WTC11 (cell line): ENCODE results near the gene HDLBP. TPM values are rescaled to one million over a fixed set of nuclear protein-coding genes. Genes with fewer than 3 reads are reported as not detected.

Experiments
- ATAC-seq: fragments of 200-7000 bp; cut with Tn5 transposase; 2 replicates; pipeline ENCODE4 v1.10.0; 2021; ENCODE audit warnings: mild to moderate bottlenecking, moderate library complexity
- CTCF ChIA-PET: fragments of 300-600 bp; sonication (Branson Sonifier 250); formaldehyde crosslinking; loops from one replicate; lab custom pipeline; 2021; ENCODE audit warnings: antibody characterized with exemption; lab: Charles Lee
- POLR2A ChIA-PET: fragments of 350-600 bp; sonication (Branson Sonifier 250); formaldehyde crosslinking; loops from one replicate; lab custom pipeline; 2021; ENCODE audit warnings: antibody characterized with exemption; lab: Charles Lee
- DNase-seq: peaks from one replicate; pipeline ENCODE4 v3.0.0; 2021; ENCODE audit warnings: low spot score
- H3K27ac Mint-ChIP-seq: 2 replicates; pipeline ENCODE4 v1.8.0; 2021; ENCODE audit warnings: mixed read lengths
- H3K27me3 Mint-ChIP-seq: 2 replicates; pipeline ENCODE4 v1.8.0; 2021; ENCODE audit warnings: low read depth, mild to moderate bottlenecking, moderate library complexity, mixed read lengths
- H3K36me3 Mint-ChIP-seq: 2 replicates; pipeline ENCODE4 v1.8.0; 2021; ENCODE audit warnings: mixed read lengths
- H3K4me1 Mint-ChIP-seq: 2 replicates; pipeline ENCODE4 v1.8.0; 2022; ENCODE audit warnings: mixed read lengths
- H3K4me3 Mint-ChIP-seq: 2 replicates; pipeline ENCODE4 v1.8.0; 2021; ENCODE audit warnings: mild to moderate bottlenecking, moderate library complexity, mixed read lengths
- H3K9me3 Mint-ChIP-seq: 2 replicates; pipeline ENCODE4 v1.8.0; 2021; ENCODE audit warnings: mixed read lengths
- ATF1 ChIP-seq: sonication (generic); formaldehyde crosslinking; IDR thresholded peaks from 2 replicates; pipeline ENCODE4 v1.8.1; 2023; ENCODE audit warnings: mild to moderate bottlenecking, moderate library complexity, missing genetic modification reagents
- FOXK1 ChIP-seq: sonication (generic); formaldehyde crosslinking; IDR thresholded peaks from 2 replicates; pipeline ENCODE4 v1.8.0; 2022; ENCODE audit warnings: mild to moderate bottlenecking, moderate library complexity, missing genetic modification reagents
- FOXP1 ChIP-seq: sonication (generic); formaldehyde crosslinking; IDR thresholded peaks from 2 replicates; pipeline ENCODE4 v1.8.0; 2022; ENCODE audit warnings: missing genetic modification reagents, mild to moderate bottlenecking, moderate library complexity, borderline replicate concordance
- JAZF1 ChIP-seq: fragments of 250-450 bp; sonication (Bioruptor Pico); IDR thresholded peaks from 2 replicates; pipeline ENCODE4 v1.9.0; 2021; ENCODE audit warnings: moderate library complexity, mild to moderate bottlenecking, inconsistent platforms
- NR2C2 ChIP-seq: sonication (generic); formaldehyde crosslinking; IDR thresholded peaks from 2 replicates; pipeline ENCODE4 v1.8.0; 2022; ENCODE audit warnings: mild to moderate bottlenecking, missing genetic modification reagents
- ZNF219 ChIP-seq: sonication (generic); formaldehyde crosslinking; IDR thresholded peaks from 2 replicates; pipeline ENCODE4 v1.8.0; 2023; ENCODE audit warnings: missing genetic modification reagents, mild to moderate bottlenecking, borderline replicate concordance
- ZNF263 ChIP-seq: sonication (generic); formaldehyde crosslinking; IDR thresholded peaks from 2 replicates; pipeline ENCODE4 v1.8.1; 2022; ENCODE audit warnings: low read depth, mild to moderate bottlenecking, moderate library complexity, missing genetic modification reagents
- ZNF416 ChIP-seq: fragments of 250-450 bp; sonication (Bioruptor Pico); IDR thresholded peaks from 2 replicates; pipeline ENCODE4 v1.9.0; 2021; ENCODE audit warnings: mild to moderate bottlenecking, inconsistent platforms
- total RNA-seq: library from RNA; stranded (reverse); gene quantifications from 3 replicates; pipeline ENCODE4 v1.2.3, GENCODE V29; 2021
- TF ChIP-seq, protein P1 (sequence below): sonication (generic); formaldehyde crosslinking; IDR thresholded peaks from 2 replicates; pipeline ENCODE4 v1.8.0; 2023; ENCODE audit warnings: mild to moderate bottlenecking, missing genetic modification reagents
- TF ChIP-seq, protein P2 (sequence below): fragments of 250-450 bp; sonication (Bioruptor Pico); conservative IDR thresholded peaks from 2 replicates; pipeline ENCODE4 v1.9.0; 2021; ENCODE audit warnings: mild to moderate bottlenecking
- TF ChIP-seq, protein P3 (sequence below): sonication (generic); formaldehyde crosslinking; IDR thresholded peaks from 2 replicates; pipeline ENCODE4 v1.8.1; 2023; ENCODE audit warnings: mild to moderate bottlenecking, missing genetic modification reagents, moderate library complexity
- TF ChIP-seq, protein P4 (sequence below): fragments of 250-450 bp; sonication (Bioruptor Pico); IDR thresholded peaks from 2 replicates; pipeline ENCODE4 v2.1.2; 2022; ENCODE audit warnings: mild to moderate bottlenecking, moderate library complexity
- TF ChIP-seq, protein P5 (sequence below): fragments of 250-450 bp; sonication (Bioruptor Pico); IDR thresholded peaks from 2 replicates; pipeline ENCODE4 v1.9.0; 2021; ENCODE audit warnings: mild to moderate bottlenecking, borderline replicate concordance
- TF ChIP-seq, protein P6 (sequence below): fragments of 200-600 bp; IDR thresholded peaks from 2 replicates; pipeline ENCODE4 v1.8.0; 2022; ENCODE audit warnings: antibody characterized with exemption
- TF ChIP-seq, protein P7 (sequence below): sonication (generic); formaldehyde crosslinking; IDR thresholded peaks from 2 replicates; pipeline ENCODE4 v1.8.1; 2022; ENCODE audit warnings: low read depth, missing genetic modification reagents, borderline replicate concordance

HDLBP gene
- total RNA-seq, 1 experiment from 2014 or later, result 368 TPM

DNA sequence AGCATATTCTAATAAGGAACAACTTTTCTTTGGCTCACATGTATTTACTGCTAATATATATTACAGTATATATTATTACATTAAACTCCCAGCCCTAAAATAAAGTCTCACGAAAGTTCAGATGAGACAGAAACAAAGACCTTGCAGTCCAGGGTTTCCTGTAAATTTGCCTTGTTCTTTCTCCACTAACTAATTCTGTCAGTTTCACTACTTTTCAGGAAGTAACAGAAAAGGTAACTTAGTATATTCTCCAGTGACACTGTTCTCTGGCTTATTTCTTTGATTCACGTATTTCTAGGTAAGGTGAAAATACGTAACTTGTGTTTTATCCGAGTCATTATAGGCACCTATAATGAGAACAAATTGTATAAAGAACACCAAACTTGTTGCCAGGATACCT is 35.2 kb downstream of the HDLBP start:
- Mint-ChIP-seq H3K27ac (no peak overlapping the region; the same call in 1 of the 2 replicates), H3K4me1 (peaks cover 21% of the 10 kb centered on the region), H3K4me3 (no peak overlapping the region), H3K27me3 (no peaks in the 10 kb centered on the region), H3K9me3 (peaks cover 11% of the 10 kb centered on the region; the same call in 1 of the 2 replicates), H3K36me3 (peaks cover 6% of the 10 kb centered on the region)
- DNase-seq (no peak), ATAC-seq (no peak)
- TF ChIP-seq ZNF219 (CRISPR knock-in tag) (no peak), ZNF263 (CRISPR knock-in tag) (no peak), JAZF1 (CRISPR knock-in tag) (no peak), NR2C2 (CRISPR knock-in tag) (no peak), FOXK1 (CRISPR knock-in tag) (no peak), ATF1 (CRISPR knock-in tag) (no peak), ZNF416 (CRISPR knock-in tag) (no peak), FOXP1 (CRISPR knock-in tag) (no peak)
- TF ChIP-seq, protein P1, sequence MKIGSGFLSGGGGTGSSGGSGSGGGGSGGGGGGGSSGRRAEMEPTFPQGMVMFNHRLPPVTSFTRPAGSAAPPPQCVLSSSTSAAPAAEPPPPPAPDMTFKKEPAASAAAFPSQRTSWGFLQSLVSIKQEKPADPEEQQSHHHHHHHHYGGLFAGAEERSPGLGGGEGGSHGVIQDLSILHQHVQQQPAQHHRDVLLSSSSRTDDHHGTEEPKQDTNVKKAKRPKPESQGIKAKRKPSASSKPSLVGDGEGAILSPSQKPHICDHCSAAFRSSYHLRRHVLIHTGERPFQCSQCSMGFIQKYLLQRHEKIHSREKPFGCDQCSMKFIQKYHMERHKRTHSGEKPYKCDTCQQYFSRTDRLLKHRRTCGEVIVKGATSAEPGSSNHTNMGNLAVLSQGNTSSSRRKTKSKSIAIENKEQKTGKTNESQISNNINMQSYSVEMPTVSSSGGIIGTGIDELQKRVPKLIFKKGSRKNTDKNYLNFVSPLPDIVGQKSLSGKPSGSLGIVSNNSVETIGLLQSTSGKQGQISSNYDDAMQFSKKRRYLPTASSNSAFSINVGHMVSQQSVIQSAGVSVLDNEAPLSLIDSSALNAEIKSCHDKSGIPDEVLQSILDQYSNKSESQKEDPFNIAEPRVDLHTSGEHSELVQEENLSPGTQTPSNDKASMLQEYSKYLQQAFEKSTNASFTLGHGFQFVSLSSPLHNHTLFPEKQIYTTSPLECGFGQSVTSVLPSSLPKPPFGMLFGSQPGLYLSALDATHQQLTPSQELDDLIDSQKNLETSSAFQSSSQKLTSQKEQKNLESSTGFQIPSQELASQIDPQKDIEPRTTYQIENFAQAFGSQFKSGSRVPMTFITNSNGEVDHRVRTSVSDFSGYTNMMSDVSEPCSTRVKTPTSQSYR (CRISPR knock-in tag), result no peak
- TF ChIP-seq, protein P2, sequence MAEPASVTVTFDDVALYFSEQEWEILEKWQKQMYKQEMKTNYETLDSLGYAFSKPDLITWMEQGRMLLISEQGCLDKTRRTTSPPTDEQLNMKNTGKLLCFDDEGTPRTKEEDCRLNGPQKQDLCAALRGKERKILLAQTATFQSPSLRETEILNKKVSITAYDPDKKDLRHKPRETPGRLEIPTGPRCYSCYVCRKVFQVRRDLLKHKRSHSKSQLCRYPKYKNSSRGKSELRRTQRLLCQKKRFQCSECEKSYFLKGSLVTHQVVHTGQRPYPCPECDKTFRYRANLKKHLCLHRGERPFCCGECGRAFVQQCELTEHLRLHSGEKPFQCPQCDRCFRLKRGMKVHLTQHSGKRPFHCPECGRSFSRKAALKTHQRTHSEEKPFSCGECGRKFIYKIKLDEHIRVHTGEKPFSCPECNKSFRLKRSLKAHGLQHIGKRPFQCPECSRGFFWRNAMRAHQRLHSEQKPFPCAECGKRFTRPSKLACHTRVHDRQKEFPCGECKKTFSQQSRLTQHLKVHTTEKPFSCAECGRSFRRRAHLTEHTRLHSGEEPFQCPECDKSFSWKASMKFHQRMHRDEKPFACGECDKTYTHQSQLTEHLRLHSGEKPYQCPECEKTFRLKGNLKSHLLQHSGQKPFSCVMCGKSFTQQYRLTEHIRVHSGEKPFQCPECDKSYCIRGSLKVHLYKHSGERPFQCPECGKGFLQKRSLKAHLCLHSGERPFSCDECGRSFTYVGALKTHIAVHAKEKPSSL, result no peak
- TF ChIP-seq, protein P3, sequence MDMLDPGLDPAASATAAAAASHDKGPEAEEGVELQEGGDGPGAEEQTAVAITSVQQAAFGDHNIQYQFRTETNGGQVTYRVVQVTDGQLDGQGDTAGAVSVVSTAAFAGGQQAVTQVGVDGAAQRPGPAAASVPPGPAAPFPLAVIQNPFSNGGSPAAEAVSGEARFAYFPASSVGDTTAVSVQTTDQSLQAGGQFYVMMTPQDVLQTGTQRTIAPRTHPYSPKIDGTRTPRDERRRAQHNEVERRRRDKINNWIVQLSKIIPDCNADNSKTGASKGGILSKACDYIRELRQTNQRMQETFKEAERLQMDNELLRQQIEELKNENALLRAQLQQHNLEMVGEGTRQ (CRISPR knock-in tag), result no peak
- TF ChIP-seq, protein P4, sequence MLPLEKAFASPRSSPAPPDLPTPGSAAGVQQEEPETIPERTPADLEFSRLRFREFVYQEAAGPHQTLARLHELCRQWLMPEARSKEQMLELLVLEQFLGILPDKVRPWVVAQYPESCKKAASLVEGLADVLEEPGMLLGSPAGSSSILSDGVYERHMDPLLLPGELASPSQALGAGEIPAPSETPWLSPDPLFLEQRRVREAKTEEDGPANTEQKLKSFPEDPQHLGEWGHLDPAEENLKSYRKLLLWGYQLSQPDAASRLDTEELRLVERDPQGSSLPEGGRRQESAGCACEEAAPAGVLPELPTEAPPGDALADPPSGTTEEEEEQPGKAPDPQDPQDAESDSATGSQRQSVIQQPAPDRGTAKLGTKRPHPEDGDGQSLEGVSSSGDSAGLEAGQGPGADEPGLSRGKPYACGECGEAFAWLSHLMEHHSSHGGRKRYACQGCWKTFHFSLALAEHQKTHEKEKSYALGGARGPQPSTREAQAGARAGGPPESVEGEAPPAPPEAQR, result no peak
- TF ChIP-seq, protein P5, sequence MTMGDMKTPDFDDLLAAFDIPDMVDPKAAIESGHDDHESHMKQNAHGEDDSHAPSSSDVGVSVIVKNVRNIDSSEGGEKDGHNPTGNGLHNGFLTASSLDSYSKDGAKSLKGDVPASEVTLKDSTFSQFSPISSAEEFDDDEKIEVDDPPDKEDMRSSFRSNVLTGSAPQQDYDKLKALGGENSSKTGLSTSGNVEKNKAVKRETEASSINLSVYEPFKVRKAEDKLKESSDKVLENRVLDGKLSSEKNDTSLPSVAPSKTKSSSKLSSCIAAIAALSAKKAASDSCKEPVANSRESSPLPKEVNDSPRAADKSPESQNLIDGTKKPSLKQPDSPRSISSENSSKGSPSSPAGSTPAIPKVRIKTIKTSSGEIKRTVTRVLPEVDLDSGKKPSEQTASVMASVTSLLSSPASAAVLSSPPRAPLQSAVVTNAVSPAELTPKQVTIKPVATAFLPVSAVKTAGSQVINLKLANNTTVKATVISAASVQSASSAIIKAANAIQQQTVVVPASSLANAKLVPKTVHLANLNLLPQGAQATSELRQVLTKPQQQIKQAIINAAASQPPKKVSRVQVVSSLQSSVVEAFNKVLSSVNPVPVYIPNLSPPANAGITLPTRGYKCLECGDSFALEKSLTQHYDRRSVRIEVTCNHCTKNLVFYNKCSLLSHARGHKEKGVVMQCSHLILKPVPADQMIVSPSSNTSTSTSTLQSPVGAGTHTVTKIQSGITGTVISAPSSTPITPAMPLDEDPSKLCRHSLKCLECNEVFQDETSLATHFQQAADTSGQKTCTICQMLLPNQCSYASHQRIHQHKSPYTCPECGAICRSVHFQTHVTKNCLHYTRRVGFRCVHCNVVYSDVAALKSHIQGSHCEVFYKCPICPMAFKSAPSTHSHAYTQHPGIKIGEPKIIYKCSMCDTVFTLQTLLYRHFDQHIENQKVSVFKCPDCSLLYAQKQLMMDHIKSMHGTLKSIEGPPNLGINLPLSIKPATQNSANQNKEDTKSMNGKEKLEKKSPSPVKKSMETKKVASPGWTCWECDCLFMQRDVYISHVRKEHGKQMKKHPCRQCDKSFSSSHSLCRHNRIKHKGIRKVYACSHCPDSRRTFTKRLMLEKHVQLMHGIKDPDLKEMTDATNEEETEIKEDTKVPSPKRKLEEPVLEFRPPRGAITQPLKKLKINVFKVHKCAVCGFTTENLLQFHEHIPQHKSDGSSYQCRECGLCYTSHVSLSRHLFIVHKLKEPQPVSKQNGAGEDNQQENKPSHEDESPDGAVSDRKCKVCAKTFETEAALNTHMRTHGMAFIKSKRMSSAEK (CRISPR knock-in tag), result no peak
- TF ChIP-seq, protein P6, sequence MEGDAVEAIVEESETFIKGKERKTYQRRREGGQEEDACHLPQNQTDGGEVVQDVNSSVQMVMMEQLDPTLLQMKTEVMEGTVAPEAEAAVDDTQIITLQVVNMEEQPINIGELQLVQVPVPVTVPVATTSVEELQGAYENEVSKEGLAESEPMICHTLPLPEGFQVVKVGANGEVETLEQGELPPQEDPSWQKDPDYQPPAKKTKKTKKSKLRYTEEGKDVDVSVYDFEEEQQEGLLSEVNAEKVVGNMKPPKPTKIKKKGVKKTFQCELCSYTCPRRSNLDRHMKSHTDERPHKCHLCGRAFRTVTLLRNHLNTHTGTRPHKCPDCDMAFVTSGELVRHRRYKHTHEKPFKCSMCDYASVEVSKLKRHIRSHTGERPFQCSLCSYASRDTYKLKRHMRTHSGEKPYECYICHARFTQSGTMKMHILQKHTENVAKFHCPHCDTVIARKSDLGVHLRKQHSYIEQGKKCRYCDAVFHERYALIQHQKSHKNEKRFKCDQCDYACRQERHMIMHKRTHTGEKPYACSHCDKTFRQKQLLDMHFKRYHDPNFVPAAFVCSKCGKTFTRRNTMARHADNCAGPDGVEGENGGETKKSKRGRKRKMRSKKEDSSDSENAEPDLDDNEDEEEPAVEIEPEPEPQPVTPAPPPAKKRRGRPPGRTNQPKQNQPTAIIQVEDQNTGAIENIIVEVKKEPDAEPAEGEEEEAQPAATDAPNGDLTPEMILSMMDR, result no peak
- TF ChIP-seq, protein P7, sequence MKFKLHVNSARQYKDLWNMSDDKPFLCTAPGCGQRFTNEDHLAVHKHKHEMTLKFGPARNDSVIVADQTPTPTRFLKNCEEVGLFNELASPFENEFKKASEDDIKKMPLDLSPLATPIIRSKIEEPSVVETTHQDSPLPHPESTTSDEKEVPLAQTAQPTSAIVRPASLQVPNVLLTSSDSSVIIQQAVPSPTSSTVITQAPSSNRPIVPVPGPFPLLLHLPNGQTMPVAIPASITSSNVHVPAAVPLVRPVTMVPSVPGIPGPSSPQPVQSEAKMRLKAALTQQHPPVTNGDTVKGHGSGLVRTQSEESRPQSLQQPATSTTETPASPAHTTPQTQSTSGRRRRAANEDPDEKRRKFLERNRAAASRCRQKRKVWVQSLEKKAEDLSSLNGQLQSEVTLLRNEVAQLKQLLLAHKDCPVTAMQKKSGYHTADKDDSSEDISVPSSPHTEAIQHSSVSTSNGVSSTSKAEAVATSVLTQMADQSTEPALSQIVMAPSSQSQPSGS (CRISPR knock-in tag), result no peak
- CTCF ChIA-PET, result no interaction called here
- POLR2A ChIA-PET, result no interaction called here
